Parathyroid adenoma (tissue), 2 donors: Measurements from ENCODE around the gene MGST2.

Experiments used
- H2AFZ ChIP-seq: fragments of 300-600 bp; sonication (generic); one replicate; pipeline ENCODE4 v1.7.0; 2017; ENCODE audit warnings: antibody characterized with exemption, mild to moderate bottlenecking
- H3K27ac ChIP-seq: fragments of 300-600 bp; sonication (generic); one replicate; pipeline ENCODE4 v1.7.0; 2017
- H3K27me3 ChIP-seq: fragments of 300-600 bp; sonication (generic); one replicate; pipeline ENCODE4 v1.7.0; 2017; ENCODE audit warnings: low read length; ENCODE audit not compliant: control insufficient read depth, insufficient read depth
- H3K36me3 ChIP-seq: fragments of 300-600 bp; sonication (generic); one replicate; pipeline ENCODE4 v1.7.0; 2017; ENCODE audit warnings: low read length; ENCODE audit not compliant: control insufficient read depth, insufficient read depth
- H3K4me1 ChIP-seq: fragments of 300-600 bp; sonication (generic); one replicate; pipeline ENCODE4 v1.7.0; 2017; ENCODE audit warnings: control low read depth
- H3K4me2 ChIP-seq: fragments of 300-600 bp; sonication (generic); one replicate; pipeline ENCODE4 v1.7.0; 2017; ENCODE audit warnings: low read length
- H3K4me3 ChIP-seq: fragments of 300-600 bp; sonication (generic); one replicate; pipeline ENCODE4 v1.7.0; 2017; ENCODE audit warnings: low read depth, low read length
- H3K79me2 ChIP-seq: fragments of 300-600 bp; sonication (generic); one replicate; pipeline ENCODE4 v1.7.0; 2017; ENCODE audit warnings: control low read depth
- H3K9ac ChIP-seq: fragments of 300-600 bp; sonication (generic); one replicate; pipeline ENCODE4 v1.7.0; 2017; ENCODE audit warnings: mild to moderate bottlenecking
- H3K9me3 ChIP-seq: fragments of 300-600 bp; sonication (generic); one replicate; pipeline ENCODE4 v1.7.0; 2017; ENCODE audit warnings: low read length; ENCODE audit not compliant: control insufficient read depth
- TF ChIP-seq, protein P1 (sequence below): fragments of 300-600 bp; sonication (generic); IDR thresholded peaks from one replicate; pipeline ENCODE4 v1.7.0; 2017; ENCODE audit warnings: antibody characterized with exemption, mild to moderate bottlenecking
- donor health status: primary hyperparathyroidism.

Gene MGST2

DNA sequence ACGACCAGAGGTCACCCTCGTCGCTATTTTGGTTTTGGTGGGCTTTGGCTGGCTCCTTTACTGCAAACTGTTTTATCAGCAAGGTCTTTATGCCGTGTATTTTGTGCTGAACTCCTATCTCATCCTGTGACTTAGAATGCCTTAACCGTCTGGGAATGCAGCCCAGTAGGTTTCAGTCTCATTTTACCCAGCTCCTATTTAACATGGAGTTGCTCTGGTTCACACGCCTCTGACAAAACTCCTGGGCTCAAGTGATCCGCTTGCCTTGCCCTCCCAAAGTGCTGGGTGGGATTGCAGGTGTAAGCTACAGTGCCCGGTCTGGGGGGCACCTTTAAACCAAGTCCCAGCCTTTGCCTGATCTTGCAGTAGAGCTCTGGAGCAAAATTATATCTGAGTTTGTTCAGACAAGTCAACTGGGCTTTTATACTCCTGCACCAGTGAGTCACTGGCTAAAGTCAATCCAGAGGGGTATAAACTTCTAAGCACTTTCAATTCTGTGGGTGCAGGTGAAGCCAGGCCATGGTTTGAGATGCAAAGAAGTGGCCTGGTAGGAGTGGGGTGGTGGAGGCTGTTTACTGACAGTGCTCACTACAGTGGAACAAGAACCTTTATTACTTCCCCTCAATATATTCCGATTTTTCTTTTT lies 50.2 kb downstream of the MGST2 start:
- TF ChIP-seq, protein P1, sequence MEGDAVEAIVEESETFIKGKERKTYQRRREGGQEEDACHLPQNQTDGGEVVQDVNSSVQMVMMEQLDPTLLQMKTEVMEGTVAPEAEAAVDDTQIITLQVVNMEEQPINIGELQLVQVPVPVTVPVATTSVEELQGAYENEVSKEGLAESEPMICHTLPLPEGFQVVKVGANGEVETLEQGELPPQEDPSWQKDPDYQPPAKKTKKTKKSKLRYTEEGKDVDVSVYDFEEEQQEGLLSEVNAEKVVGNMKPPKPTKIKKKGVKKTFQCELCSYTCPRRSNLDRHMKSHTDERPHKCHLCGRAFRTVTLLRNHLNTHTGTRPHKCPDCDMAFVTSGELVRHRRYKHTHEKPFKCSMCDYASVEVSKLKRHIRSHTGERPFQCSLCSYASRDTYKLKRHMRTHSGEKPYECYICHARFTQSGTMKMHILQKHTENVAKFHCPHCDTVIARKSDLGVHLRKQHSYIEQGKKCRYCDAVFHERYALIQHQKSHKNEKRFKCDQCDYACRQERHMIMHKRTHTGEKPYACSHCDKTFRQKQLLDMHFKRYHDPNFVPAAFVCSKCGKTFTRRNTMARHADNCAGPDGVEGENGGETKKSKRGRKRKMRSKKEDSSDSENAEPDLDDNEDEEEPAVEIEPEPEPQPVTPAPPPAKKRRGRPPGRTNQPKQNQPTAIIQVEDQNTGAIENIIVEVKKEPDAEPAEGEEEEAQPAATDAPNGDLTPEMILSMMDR: no peak
- Histone ChIP-seq H3K27ac (no peak overlapping the region), H3K9ac (no peak overlapping the region), H3K4me2 (no peak overlapping the region), H3K79me2 (no peaks in the 10 kb centered on the region), H3K9me3 (no peaks in the 10 kb centered on the region), H2AFZ (no peak overlapping the region), H3K27me3 (no peaks in the 10 kb centered on the region), H3K36me3 (no peaks in the 10 kb centered on the region), H3K4me1 (no peaks in the 10 kb centered on the region), H3K4me3 (no peak overlapping the region)

DNA sequence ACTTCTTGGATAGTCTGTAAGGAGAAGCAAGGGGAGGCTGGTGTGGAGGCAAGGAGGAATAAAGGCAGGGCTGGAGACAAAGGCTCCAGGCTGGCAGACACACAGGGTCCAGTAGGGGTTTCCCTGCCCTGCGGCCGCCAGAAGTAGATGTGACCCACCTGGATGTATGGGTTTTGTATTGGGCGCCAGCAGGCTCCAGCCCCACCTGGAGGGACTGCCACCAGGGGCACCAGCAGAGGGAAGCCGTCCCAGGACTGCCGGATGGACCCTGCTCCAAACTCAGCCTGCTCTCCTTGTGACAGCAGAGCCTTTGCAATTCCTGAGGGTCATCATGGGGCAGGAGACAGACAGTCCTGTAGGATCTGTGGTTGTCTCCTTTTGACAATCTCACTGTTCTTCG lies 52.7 kb downstream of the MGST2 start:
- H2AFZ ChIP-seq: no peak overlapping the region
- H3K9ac ChIP-seq: no peak overlapping the region
- no peaks in the 10 kb centered on the region for H3K79me2 ChIP-seq
- no peaks in the 10 kb centered on the region for H3K36me3 ChIP-seq
- H3K27ac ChIP-seq: no peak overlapping the region
- no peak overlapping the region for H3K4me3 ChIP-seq
- H3K9me3 ChIP-seq: no peaks in the 10 kb centered on the region
- TF ChIP-seq, protein P1: no peak
- no peak overlapping the region for H3K4me2 ChIP-seq
- no peaks in the 10 kb centered on the region for H3K27me3 ChIP-seq
- H3K4me1 ChIP-seq: no peaks in the 10 kb centered on the region

DNA sequence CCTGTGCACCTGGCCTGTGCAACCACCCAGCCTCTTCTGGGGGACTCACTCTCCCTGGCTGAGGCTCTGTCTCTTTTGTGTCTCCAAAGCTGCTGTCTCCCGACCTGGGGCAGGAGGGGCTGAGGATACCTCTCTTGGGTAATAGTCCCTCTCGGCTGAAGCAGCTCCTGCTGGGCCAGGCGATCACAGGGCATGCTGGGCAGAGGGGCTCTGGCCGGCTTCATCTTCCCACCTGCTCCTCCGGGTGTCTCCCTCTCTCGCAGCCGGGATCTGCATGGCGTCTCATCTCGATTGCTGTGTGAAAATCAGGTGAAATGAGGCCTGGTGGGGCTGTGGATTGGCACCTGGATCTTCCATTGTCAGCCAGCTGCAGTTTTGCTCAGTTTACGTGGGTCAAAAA lies 53.2 kb downstream of the MGST2 start:
- no peaks in the 10 kb centered on the region for H3K27me3 ChIP-seq
- H3K4me1 ChIP-seq: no peaks in the 10 kb centered on the region
- H3K79me2 ChIP-seq: no peaks in the 10 kb centered on the region
- H3K4me2 ChIP-seq: no peak overlapping the region
- H3K4me3 ChIP-seq: no peak overlapping the region
- H3K36me3 ChIP-seq: no peaks in the 10 kb centered on the region
- TF ChIP-seq, protein P1: no peak
- no peaks in the 10 kb centered on the region for H3K9me3 ChIP-seq
- no peak overlapping the region for H3K27ac ChIP-seq
- no peak overlapping the region for H2AFZ ChIP-seq
- no peak overlapping the region for H3K9ac ChIP-seq

DNA sequence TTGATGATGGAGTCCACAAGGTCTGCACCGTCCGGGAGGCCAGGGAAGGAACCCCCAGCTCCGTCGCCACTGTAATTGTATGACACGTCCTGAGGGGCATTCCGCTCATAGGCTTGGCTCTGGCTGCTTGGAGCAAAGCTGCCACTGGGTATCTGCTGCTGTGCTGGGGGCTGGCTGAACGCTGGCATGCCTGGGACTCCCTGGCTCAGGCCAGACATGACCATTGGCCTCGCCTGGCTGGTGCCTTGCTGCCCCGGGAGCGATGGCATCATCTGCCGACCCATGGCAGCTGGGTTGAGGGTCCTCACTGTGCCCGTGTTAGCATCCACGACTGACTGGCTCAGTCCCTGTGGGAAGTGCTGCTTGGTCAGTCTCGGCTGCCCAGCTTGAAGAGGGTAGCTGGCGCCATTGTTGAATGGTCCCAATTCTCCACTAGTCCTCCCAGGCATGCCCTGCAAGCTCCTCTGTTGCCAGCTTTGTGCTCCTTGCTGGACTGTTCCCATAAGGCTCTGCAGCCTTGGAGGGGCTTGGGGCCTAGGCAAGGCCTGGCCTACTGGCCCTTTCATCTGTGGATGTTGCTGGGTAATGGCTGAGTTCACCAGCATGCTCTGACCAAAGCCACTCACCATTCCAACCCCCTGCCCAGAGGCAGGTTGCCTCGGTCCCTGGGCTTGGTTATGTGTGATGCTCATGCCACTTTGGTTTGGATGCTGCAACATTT lies 53.9 kb downstream of the MGST2 start:
- Histone ChIP-seq H3K27ac (no peak overlapping the region), H3K27me3 (no peaks in the 10 kb centered on the region), H3K4me3 (no peak overlapping the region), H3K4me1 (no peaks in the 10 kb centered on the region), H3K36me3 (no peaks in the 10 kb centered on the region), H2AFZ (no peak overlapping the region), H3K4me2 (no peak overlapping the region), H3K9me3 (no peaks in the 10 kb centered on the region), H3K9ac (no peak overlapping the region), H3K79me2 (no peaks in the 10 kb centered on the region)
- TF ChIP-seq, protein P1: no peak

DNA sequence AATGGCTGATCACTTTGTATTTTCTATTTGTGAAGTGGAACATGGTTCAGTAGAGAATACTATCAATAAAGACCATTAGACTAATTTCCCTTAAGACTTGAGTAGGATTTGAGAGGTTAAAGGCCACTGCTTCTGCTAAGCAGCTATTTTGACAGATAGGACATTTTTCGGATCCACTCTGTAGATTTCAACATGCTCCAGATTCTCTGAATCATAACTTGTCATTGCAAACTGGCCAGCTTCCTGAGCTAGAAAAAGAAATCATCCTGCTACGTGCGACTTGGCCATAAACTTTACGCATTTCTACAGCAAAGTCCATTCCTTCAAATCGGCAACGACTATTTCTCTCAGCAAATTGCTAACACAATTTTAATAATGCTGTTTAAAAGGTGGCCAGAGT lies 55.2 kb downstream of the MGST2 start:
- no peaks in the 10 kb centered on the region for H3K36me3 ChIP-seq

More for the DNA sequence above, 55.2 kb downstream of the MGST2 start:
- H3K4me3 ChIP-seq: no peak overlapping the region
- no peak overlapping the region for H3K9ac ChIP-seq
- H3K4me1 ChIP-seq: no peaks in the 10 kb centered on the region
- no peaks in the 10 kb centered on the region for H3K79me2 ChIP-seq
- H3K4me2 ChIP-seq: no peak overlapping the region
- TF ChIP-seq, protein P1: no peak
- H3K27ac ChIP-seq: no peak overlapping the region
- H3K9me3 ChIP-seq: no peaks in the 10 kb centered on the region
- H2AFZ ChIP-seq: no peak overlapping the region
- H3K27me3 ChIP-seq: no peaks in the 10 kb centered on the region
